Left lobe of liver (tissue), 1 donor: ENCODE measurements around the gene MEFV. TPM values are rescaled to one million over a fixed set of nuclear protein-coding genes. Genes with fewer than 3 reads are reported as not detected.

Source experiments
- total RNA-seq: library from RNA; stranded (reverse); gene quantifications from one replicate; pipeline ENCODE4 v1.2.1, GENCODE V29; 2021
- donor health status: DM: no; HTN: yes; CAD: no.

Gene MEFV
- total RNA-seq, 1 donor from 2014 or later = 0.88 TPM

Other genes starting within 250 kb of the MEFV start
- 1.5 TPM for gene CLDN9, start 243.7 kb downstream of the MEFV start, total RNA-seq
- gene CLDN6, start 238.4 kb downstream of the MEFV start, total RNA-seq = 0.96 TPM
- gene TNFRSF12A, start 236.3 kb downstream of the MEFV start, total RNA-seq = 4.3 TPM
- gene HCFC1R1, start 232.7 kb downstream of the MEFV start, total RNA-seq = 11.2 TPM
- 9.6 TPM for gene THOC6, start 232.6 kb downstream of the MEFV start, total RNA-seq
- gene BICDL2, start 219.7 kb downstream of the MEFV start, total RNA-seq = 0.58 TPM
- gene MMP25, start 210.1 kb downstream of the MEFV start, total RNA-seq = 0.96 TPM
- 172 TPM for gene IL32, start 191.0 kb downstream of the MEFV start, total RNA-seq
- 0.10 TPM for gene ZSCAN10, start 157.3 kb downstream of the MEFV start, total RNA-seq
- 7.0 TPM for gene ZNF205, start 144.0 kb downstream of the MEFV start, total RNA-seq
- 2.7 TPM for gene ZNF213, start 121.6 kb downstream of the MEFV start, total RNA-seq
- gene OR1F1, start 68.4 kb downstream of the MEFV start, total RNA-seq = not detected
- gene ZNF200, start 21.5 kb downstream of the MEFV start, total RNA-seq = 2.2 TPM
- gene ZNF263, start 26.9 kb upstream of the MEFV start, total RNA-seq = 8.4 TPM
- gene TIGD7, start 48.8 kb upstream of the MEFV start, total RNA-seq = 1.6 TPM
- 10.2 TPM for gene ZNF75A, start 48.9 kb upstream of the MEFV start, total RNA-seq
- not detected for gene OR2C1, start 99.3 kb upstream of the MEFV start, total RNA-seq
- gene ZSCAN32, start 144.4 kb upstream of the MEFV start, total RNA-seq = 5.6 TPM
- 4.2 TPM for gene ZNF174, start 144.6 kb upstream of the MEFV start, total RNA-seq
- 0.91 TPM for gene ZNF597, start 186.9 kb upstream of the MEFV start, total RNA-seq
- 39.5 TPM for gene NAA60, start 187.0 kb upstream of the MEFV start, total RNA-seq
- gene C16orf90, start 238.9 kb upstream of the MEFV start, total RNA-seq = not detected
- 6.8 TPM for gene CLUAP1, start 244.4 kb upstream of the MEFV start, total RNA-seq